Activated CD4-positive, alpha-beta T cell treated with anti-CD3 and anti-CD28 coated beads, Interleukin-2, amount 50 U/mL, for 1 hour (primary cell): Measurements from ENCODE around the gene TCFL5.

Experiments
- DNase-seq: peaks from one replicate; pipeline ENCODE4 v3.0.0-alpha.2; 2020

TCFL5 gene

GRCh38 chr20:62820962-62821725 is 40.5 kb downstream of the TCFL5 start:
- no peak for DNase-seq

- no peak for DNase-seq
Measured at GRCh38 chr20:62820208-62820961, 41.2 kb downstream of the TCFL5 start.

- no peak for DNase-seq
Measured at GRCh38 chr20:62819494-62820174, 42.0 kb downstream of the TCFL5 start.

- no peak for DNase-seq
Measured at GRCh38 chr20:62818592-62819493, 42.8 kb downstream of the TCFL5 start.

- no peak for DNase-seq
Measured at GRCh38 chr20:62817975-62818591, 43.5 kb downstream of the TCFL5 start.

GRCh38 chr20:62816884-62817873 is 44.4 kb downstream of the TCFL5 start, which contains the start of gene COL9A3:
TSS of gene COL9A3 (plus strand) at chr20:62817050. CDS start at chr20:62817065, 15 bp downstream.
- DNase-seq = no peak

- no peak for DNase-seq
Measured at GRCh38 chr20:62816031-62816883, 45.4 kb downstream of the TCFL5 start.

GRCh38 chr20:62815066-62815991 is 46.3 kb downstream of the TCFL5 start:
- no peak for DNase-seq

- no peak for DNase-seq
Measured at GRCh38 chr20:62814709-62815065, 46.9 kb downstream of the TCFL5 start.

GRCh38 chr20:62814060-62814708 is 47.4 kb downstream of the TCFL5 start:
- no peak for DNase-seq

GRCh38 chr20:62813588-62813987 is 48.0 kb downstream of the TCFL5 start:
- DNase-seq = no peak

- DNase-seq = no peak
Measured at GRCh38 chr20:62812907-62813200, 48.8 kb downstream of the TCFL5 start.

GRCh38 chr20:62812181-62812906 is 49.3 kb downstream of the TCFL5 start:
- DNase-seq = no peak

GRCh38 chr20:62811720-62812119 is 49.9 kb downstream of the TCFL5 start:
- no peak for DNase-seq

- no peak for DNase-seq
Measured at GRCh38 chr20:62811320-62811719, 50.3 kb downstream of the TCFL5 start.

- DNase-seq = no peak
Measured at GRCh38 chr20:62809530-62810428, 51.8 kb downstream of the TCFL5 start.
